ENCODE measurements around the gene SLC35D2.

Gene SLC35D2

DNA sequence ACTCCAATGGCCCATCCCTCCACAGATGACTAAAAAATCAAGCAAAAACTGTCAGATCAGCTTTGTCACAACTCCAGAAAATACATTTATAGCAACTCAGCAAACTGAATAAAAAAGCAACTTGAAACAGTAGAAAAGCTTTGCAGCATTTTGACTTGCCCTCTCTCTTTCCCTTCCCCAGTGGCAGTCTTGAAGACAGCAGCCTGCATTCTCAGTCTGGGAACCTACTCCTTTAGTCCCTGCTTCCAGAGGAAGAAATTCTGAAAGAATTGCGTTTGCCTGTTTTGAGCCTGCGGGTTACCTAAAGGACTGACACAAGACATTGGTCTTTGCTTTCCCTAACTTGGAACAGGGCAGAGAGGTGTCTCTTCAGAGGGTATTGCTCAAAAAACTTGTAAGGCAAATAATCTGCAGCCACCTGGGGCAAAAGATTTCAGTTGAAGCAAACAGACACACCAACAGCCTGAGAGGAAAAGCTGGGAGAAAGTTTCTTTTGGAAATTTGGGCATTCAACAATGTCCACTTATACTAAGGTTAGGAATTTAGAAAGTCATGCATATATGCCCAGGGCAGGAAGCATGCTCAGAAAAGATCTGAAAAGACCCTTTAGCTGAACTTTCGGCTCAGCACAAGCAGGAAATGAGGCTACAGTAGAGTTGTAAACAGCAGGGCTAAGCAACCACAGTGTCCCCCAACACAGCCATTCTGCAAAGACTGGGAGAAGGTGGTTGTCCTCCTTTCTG, 15.2 kb upstream of the SLC35D2 start:
- H3K9ac ChIP-seq (ENCODE audit: low read depth, low read length, poor library complexity, severe bottlenecking): peak overlapping the region; percentile 51
- H3F3A ChIP-seq (ENCODE audit: low read depth): no peaks in the 10 kb centered on the region
- no peaks in the 10 kb centered on the region for H3K9me2 ChIP-seq (replicated peaks; ENCODE audit: low read depth, low read length)
- H4K20me1 ChIP-seq (ENCODE audit: insufficient read depth, low read length, poor library complexity, severe bottlenecking): peaks cover 43% of the 10 kb centered on the region
- H3K4me2 ChIP-seq (ENCODE audit: low read depth, low read length, poor library complexity, severe bottlenecking): peak overlapping the region; percentile 73
- H3K79me2 ChIP-seq (ENCODE audit: insufficient read depth, low read length): peaks cover 76% of the 10 kb centered on the region
- no peaks in the 10 kb centered on the region for H3K27me3 ChIP-seq (ENCODE audit: insufficient read depth, low read length, poor library complexity, severe bottlenecking)
- H2AFZ ChIP-seq (ENCODE audit: low read length): no peak overlapping the region; the same call in 1 of the 2 replicates
- H3K4me3 ChIP-seq (ENCODE audit: low read length, poor library complexity, severe bottlenecking): peak overlapping the region; percentile 57
- TF ChIP-seq, protein P1, sequence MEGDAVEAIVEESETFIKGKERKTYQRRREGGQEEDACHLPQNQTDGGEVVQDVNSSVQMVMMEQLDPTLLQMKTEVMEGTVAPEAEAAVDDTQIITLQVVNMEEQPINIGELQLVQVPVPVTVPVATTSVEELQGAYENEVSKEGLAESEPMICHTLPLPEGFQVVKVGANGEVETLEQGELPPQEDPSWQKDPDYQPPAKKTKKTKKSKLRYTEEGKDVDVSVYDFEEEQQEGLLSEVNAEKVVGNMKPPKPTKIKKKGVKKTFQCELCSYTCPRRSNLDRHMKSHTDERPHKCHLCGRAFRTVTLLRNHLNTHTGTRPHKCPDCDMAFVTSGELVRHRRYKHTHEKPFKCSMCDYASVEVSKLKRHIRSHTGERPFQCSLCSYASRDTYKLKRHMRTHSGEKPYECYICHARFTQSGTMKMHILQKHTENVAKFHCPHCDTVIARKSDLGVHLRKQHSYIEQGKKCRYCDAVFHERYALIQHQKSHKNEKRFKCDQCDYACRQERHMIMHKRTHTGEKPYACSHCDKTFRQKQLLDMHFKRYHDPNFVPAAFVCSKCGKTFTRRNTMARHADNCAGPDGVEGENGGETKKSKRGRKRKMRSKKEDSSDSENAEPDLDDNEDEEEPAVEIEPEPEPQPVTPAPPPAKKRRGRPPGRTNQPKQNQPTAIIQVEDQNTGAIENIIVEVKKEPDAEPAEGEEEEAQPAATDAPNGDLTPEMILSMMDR (conservative IDR thresholded peaks at IDR 0.05; ENCODE audit: low read length): no peak; the same call in 1 of the 2 replicates
- TF ChIP-seq EZH2phosphoT487 (IDR thresholded peaks at IDR 0.05; ENCODE audit: borderline replicate concordance): no peak
- no peaks in the 10 kb centered on the region for H3K9me3 ChIP-seq (ENCODE audit: insufficient read depth, low read depth, low read length)
- H3K4me1 ChIP-seq (ENCODE audit: insufficient read depth, low read length, poor library complexity, severe bottlenecking): peaks cover 21% of the 10 kb centered on the region
- peaks cover 30% of the 10 kb centered on the region; the same call in 1 of the 2 replicates for H3K36me3 ChIP-seq (ENCODE audit: insufficient read depth, low read length)

DNA sequence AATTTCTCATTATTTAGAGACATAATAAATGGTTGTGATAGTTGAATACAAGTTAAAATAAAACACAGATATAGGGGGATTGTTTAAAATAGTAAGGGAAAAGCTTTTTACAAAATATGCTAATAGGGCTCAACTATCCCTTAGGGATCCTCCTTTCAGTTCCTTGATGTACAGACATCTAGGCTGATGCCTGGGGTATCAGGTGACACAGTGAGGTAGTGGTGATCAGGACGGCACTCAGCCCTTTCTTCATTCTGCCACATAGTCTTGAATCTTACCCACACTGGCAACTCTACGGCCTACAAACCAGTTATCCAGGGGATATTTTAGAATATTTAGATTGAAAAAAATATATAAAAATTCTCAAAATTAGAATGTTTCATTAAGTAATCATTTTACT, 12.5 kb upstream of the SLC35D2 start:
- Histone ChIP-seq H3K27me3 (ENCODE audit: insufficient read depth, low read length, poor library complexity, severe bottlenecking) (no peaks in the 10 kb centered on the region), H3K79me2 (ENCODE audit: insufficient read depth, low read length) (peaks cover 50% of the 10 kb centered on the region), H3K4me3 (ENCODE audit: low read length, poor library complexity, severe bottlenecking) (no peak overlapping the region), H3F3A (ENCODE audit: low read depth) (no peaks in the 10 kb centered on the region), H3K4me1 (ENCODE audit: insufficient read depth, low read length, poor library complexity, severe bottlenecking) (peaks cover 21% of the 10 kb centered on the region), H4K20me1 (ENCODE audit: insufficient read depth, low read length, poor library complexity, severe bottlenecking) (peaks cover 37% of the 10 kb centered on the region), H3K36me3 (ENCODE audit: insufficient read depth, low read length) (peaks cover 57% of the 10 kb centered on the region; the same call in 1 of the 2 replicates), H2AFZ (ENCODE audit: low read length) (no peak overlapping the region), H3K9me3 (ENCODE audit: insufficient read depth, low read depth, low read length) (no peaks in the 10 kb centered on the region), H3K9me2 (replicated peaks; ENCODE audit: low read depth, low read length) (no peaks in the 10 kb centered on the region), H3K9ac (ENCODE audit: low read depth, low read length, poor library complexity, severe bottlenecking) (no peak overlapping the region), H3K4me2 (ENCODE audit: low read depth, low read length, poor library complexity, severe bottlenecking) (no peak overlapping the region)
- TF ChIP-seq, protein P1 (conservative IDR thresholded peaks at IDR 0.05; ENCODE audit: low read length): no peak
- TF ChIP-seq EZH2phosphoT487 (IDR thresholded peaks at IDR 0.05; ENCODE audit: borderline replicate concordance): no peak

DNA sequence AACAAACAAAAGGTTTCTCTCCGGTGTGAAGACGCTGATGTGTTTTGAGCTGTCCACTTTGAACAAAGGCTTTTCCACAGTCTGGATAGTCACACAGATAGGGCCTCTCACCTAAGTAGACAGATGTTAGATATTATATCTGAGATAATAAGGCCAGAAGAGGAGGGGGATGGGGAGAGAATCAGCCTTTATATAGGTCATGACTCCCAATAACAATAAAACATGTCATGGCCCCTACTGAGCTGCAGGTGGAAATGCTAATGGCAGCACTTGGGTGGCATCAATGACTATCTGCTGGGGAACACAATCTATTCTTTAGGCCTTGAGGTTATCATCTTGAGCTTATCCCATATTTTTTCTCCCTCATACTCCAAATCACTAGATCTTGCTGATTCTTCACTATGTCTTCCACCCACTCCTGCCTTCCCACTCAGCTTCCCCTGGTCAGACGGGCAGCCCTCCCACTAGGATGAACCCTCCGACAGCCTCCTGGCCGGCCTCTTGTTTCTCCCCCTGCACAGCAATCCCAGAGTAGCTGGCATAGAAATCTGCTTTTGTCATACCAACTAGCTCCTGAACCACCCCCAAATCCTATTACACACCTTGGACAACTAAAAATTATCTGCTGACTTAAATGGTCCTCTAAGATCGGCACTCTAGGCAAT, 11.5 kb upstream of the SLC35D2 start:
- Histone ChIP-seq H3K79me2 (ENCODE audit: insufficient read depth, low read length) (peaks cover 40% of the 10 kb centered on the region), H4K20me1 (ENCODE audit: insufficient read depth, low read length, poor library complexity, severe bottlenecking) (peaks cover 30% of the 10 kb centered on the region), H3K27me3 (ENCODE audit: insufficient read depth, low read length, poor library complexity, severe bottlenecking) (no peaks in the 10 kb centered on the region), H3K4me2 (ENCODE audit: low read depth, low read length, poor library complexity, severe bottlenecking) (no peak overlapping the region), H3K9me3 (ENCODE audit: insufficient read depth, low read depth, low read length) (no peaks in the 10 kb centered on the region), H3K4me3 (ENCODE audit: low read length, poor library complexity, severe bottlenecking) (no peak overlapping the region), H3K9me2 (replicated peaks; ENCODE audit: low read depth, low read length) (no peaks in the 10 kb centered on the region), H3K4me1 (ENCODE audit: insufficient read depth, low read length, poor library complexity, severe bottlenecking) (peaks cover 17% of the 10 kb centered on the region), H2AFZ (ENCODE audit: low read length) (no peak overlapping the region), H3F3A (ENCODE audit: low read depth) (no peaks in the 10 kb centered on the region), H3K36me3 (ENCODE audit: insufficient read depth, low read length) (peaks cover 67% of the 10 kb centered on the region; the same call in 1 of the 2 replicates), H3K9ac (ENCODE audit: low read depth, low read length, poor library complexity, severe bottlenecking) (no peak overlapping the region)
- no peak for TF ChIP-seq EZH2phosphoT487 (IDR thresholded peaks at IDR 0.05; ENCODE audit: borderline replicate concordance)
- TF ChIP-seq, protein P1 (conservative IDR thresholded peaks at IDR 0.05; ENCODE audit: low read length): no peak
